ENCODE data around the gene VPS18. TPM values are rescaled to one million over a fixed set of nuclear protein-coding genes. Genes with fewer than 3 reads are reported as not detected.

VPS18 gene
- total RNA-seq, 1 experiment from 2014 or later = 13.2 TPM

GRCh38 chr15:40923551-40923950 is 29.3 kb downstream of the VPS18 start:
- Mint-ChIP-seq H3K4me3 (ENCODE audit: unreplicated experiment) (no peak overlapping the region), H3K9me3 (ENCODE audit: unreplicated experiment) (no peaks in the 10 kb centered on the region), H3K36me3 (ENCODE audit: insufficient read depth, unreplicated experiment) (no peaks in the 10 kb centered on the region), H3K27ac (ENCODE audit: low read depth, unreplicated experiment) (no peak overlapping the region), H3K4me1 (ENCODE audit: insufficient read depth, unreplicated experiment) (peaks cover 2% of the 10 kb centered on the region), H3K27me3 (ENCODE audit: insufficient read depth, unreplicated experiment) (peaks cover 20% of the 10 kb centered on the region)
- no TSS peak for BruUV-seq (replicated peaks)
- no peak for DNase-seq (ENCODE audit: unreplicated experiment)
- intact Hi-C loops (cut with micrococcal nuclease) = no loop called here
- no peak for TF ChIP-seq CTCF (IDR thresholded peaks at IDR 0.05; ENCODE audit: unreplicated experiment)
- CTCF ChIA-PET = interaction anchor here (1.1 to 1.3 kb wide), 2 partner anchors 18 to 19 kb away, joined by 3 to 4 read pairs; no protein-coding TSS in a partner anchor
- POLR2A ChIA-PET = interaction anchor here (0.7 kb wide), 1 partner anchor 81 kb away, joined by 3 read pairs; no protein-coding TSS in a partner anchor

- no peak for TF ChIP-seq CTCF (IDR thresholded peaks at IDR 0.05; ENCODE audit: unreplicated experiment)
- H3K27ac Mint-ChIP-seq (ENCODE audit: low read depth, unreplicated experiment) = no peak overlapping the region
- peaks cover 40% of the 10 kb centered on the region for H3K27me3 Mint-ChIP-seq (ENCODE audit: insufficient read depth, unreplicated experiment)
- H3K4me1 Mint-ChIP-seq (ENCODE audit: insufficient read depth, unreplicated experiment) = peaks cover 12% of the 10 kb centered on the region
- H3K4me3 Mint-ChIP-seq (ENCODE audit: unreplicated experiment) = no peak overlapping the region
- BruUV-seq (replicated peaks) = no TSS peak
- ChIA-PET CTCF (interaction anchor here (0.8 kb wide), 2 partner anchors 15 to 20 kb away, joined by 3 to 5 read pairs; no protein-coding TSS in a partner anchor), POLR2A (no interaction called here)
- no peaks in the 10 kb centered on the region for H3K9me3 Mint-ChIP-seq (ENCODE audit: unreplicated experiment)
- no peak for DNase-seq (ENCODE audit: unreplicated experiment)
- H3K36me3 Mint-ChIP-seq (ENCODE audit: insufficient read depth, unreplicated experiment) = no peaks in the 10 kb centered on the region
- intact Hi-C loops (cut with micrococcal nuclease) = no loop called here
Observed at GRCh38 chr15:40925495-40925862, 31.2 kb downstream of the VPS18 start.

GRCh38 chr15:40925863-40926658 is 31.8 kb downstream of the VPS18 start:
- DNase-seq (ENCODE audit: unreplicated experiment) = no peak
- POLR2A ChIA-PET = interaction anchor here (1.2 kb wide), 1 partner anchor 38 kb away, joined by 4 read pairs; no protein-coding TSS in a partner anchor
- CTCF ChIA-PET = interaction anchor here (0.8 kb wide), 2 partner anchors 16 to 21 kb away, joined by 3 to 5 read pairs; no protein-coding TSS in a partner anchor
- intact Hi-C loops (cut with micrococcal nuclease) = no loop called here
- Mint-ChIP-seq H3K27ac (ENCODE audit: low read depth, unreplicated experiment) (no peak overlapping the region), H3K36me3 (ENCODE audit: insufficient read depth, unreplicated experiment) (no peaks in the 10 kb centered on the region), H3K4me1 (ENCODE audit: insufficient read depth, unreplicated experiment) (peaks cover 13% of the 10 kb centered on the region), H3K27me3 (ENCODE audit: insufficient read depth, unreplicated experiment) (peaks cover 46% of the 10 kb centered on the region), H3K4me3 (ENCODE audit: unreplicated experiment) (no peak overlapping the region), H3K9me3 (ENCODE audit: unreplicated experiment) (no peaks in the 10 kb centered on the region)
- no peak for TF ChIP-seq CTCF (IDR thresholded peaks at IDR 0.05; ENCODE audit: unreplicated experiment)
- BruUV-seq (replicated peaks) = no TSS peak

GRCh38 chr15:40926659-40927494 is 32.6 kb downstream of the VPS18 start:
- peak overlapping the region; percentile 56 for H3K4me3 Mint-ChIP-seq (ENCODE audit: unreplicated experiment)
- ChIA-PET CTCF (no interaction called here), POLR2A (interaction anchor here (1.2 kb wide), 1 partner anchor 37 kb away, joined by 4 read pairs; no protein-coding TSS in a partner anchor)
- no peaks in the 10 kb centered on the region for H3K9me3 Mint-ChIP-seq (ENCODE audit: unreplicated experiment)
- intact Hi-C loops (cut with micrococcal nuclease) = no loop called here
- H3K27ac Mint-ChIP-seq (ENCODE audit: low read depth, unreplicated experiment) = no peak overlapping the region
- BruUV-seq (replicated peaks) = no TSS peak
- H3K36me3 Mint-ChIP-seq (ENCODE audit: insufficient read depth, unreplicated experiment) = no peaks in the 10 kb centered on the region
- no peak for TF ChIP-seq CTCF (IDR thresholded peaks at IDR 0.05; ENCODE audit: unreplicated experiment)
- no peak for DNase-seq (ENCODE audit: unreplicated experiment)
- H3K4me1 Mint-ChIP-seq (ENCODE audit: insufficient read depth, unreplicated experiment) = peaks cover 13% of the 10 kb centered on the region
- peaks cover 51% of the 10 kb centered on the region for H3K27me3 Mint-ChIP-seq (ENCODE audit: insufficient read depth, unreplicated experiment)

Measured in MCF 10A (cell line).